HUES64 (cell line): ENCODE results near the gene SMYD1.
"Not testable (repeated sequence)": the region's sequence is repeated elsewhere in the genome, so short reads cannot be mapped to it uniquely, and the experiment has no call there.

Source experiments
- H3K27ac ChIP-seq: 2 replicates; pipeline ENCODE4 v1.7.0; 2013; ENCODE audit warnings: low read depth, low read length, inconsistent platforms
- H3K27me3 ChIP-seq: 2 replicates; pipeline ENCODE4 v1.6.1; 2013; ENCODE audit warnings: mild to moderate bottlenecking, low read length; ENCODE audit not compliant: insufficient read depth
- H3K36me3 ChIP-seq: 2 replicates; pipeline ENCODE4 v1.6.1; 2013; ENCODE audit warnings: mild to moderate bottlenecking, low read length; ENCODE audit not compliant: insufficient read depth
- H3K4me1 ChIP-seq: 2 replicates; pipeline ENCODE4 v1.6.1; 2013; ENCODE audit warnings: mild to moderate bottlenecking, low read length, moderate library complexity; ENCODE audit not compliant: insufficient read depth
- H3K4me3 ChIP-seq: 2 replicates; pipeline ENCODE4 v1.5.1; 2013; ENCODE audit warnings: mild to moderate bottlenecking, low read length, moderate library complexity
- H3K9ac ChIP-seq: 2 replicates; pipeline ENCODE4 v1.6.1; 2013; ENCODE audit warnings: mild to moderate bottlenecking, low read depth, low read length
- H3K9me3 ChIP-seq: 2 replicates; pipeline ENCODE4 v1.6.1; 2013; ENCODE audit warnings: low read depth, low read length; ENCODE audit not compliant: insufficient read depth
- WGBS: fragments of 150-250, 120-280 bp; methylation state at CpG from one replicate; pipeline ENCODE4 v1.1.7; 2013; ENCODE audit warnings: missing lambda C conversion rate; 5-methylcytosine and 5-hydroxymethylcytosine counted together

SMYD1 gene

DNA sequence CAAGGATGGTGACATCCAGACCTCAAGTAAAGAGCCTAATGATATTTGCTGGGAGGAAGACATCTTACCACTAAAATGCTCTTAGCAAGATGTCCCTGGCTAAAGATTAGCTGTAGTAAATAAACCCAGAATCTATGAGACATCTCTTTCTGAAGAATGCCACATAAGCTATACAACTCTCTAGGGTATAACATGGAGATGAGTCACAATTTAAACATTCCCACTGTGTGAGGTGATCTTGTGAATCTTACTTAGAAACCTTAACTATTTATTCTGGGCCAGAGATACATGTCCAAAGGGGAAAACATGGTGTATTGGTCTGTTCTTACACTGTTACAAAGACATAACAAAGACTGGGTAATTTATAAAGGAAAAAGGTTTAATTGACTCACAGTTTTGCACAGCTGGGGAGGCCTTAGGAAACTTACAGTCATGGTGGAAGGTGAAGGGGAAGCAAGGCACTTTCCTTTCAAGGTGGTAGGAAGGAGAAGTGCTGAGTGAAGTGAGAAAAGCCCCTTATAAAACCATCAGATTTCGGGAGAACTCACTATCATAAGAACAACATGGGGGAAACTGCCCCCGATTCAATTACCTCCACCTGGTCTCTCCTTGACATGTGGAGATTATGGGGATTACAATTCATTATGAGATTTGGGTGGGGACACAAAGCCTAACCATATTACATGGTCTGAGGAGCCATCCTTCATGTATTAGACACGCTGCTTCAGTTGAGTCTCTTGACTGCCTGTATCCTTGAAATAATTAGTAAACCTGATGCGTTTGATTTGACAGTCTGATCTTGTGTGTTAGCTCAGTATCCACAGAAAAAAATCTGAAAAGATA, 29.1 kb upstream of the SMYD1 start:
- no peak overlapping the region for H3K27ac ChIP-seq
- H3K4me3 ChIP-seq: no peak overlapping the region
- peaks cover 6% of the 10 kb centered on the region for H3K4me1 ChIP-seq
- H3K36me3 ChIP-seq: peaks cover 22% of the 10 kb centered on the region
- WGBS: 100% methylated on average over 2 of the region's 4 CpGs
- no peaks in the 10 kb centered on the region for H3K9me3 ChIP-seq
- no peak overlapping the region for H3K9ac ChIP-seq
- H3K27me3 ChIP-seq: no peaks in the 10 kb centered on the region

GRCh38 chr2:88042476-88042875, 25.1 kb upstream of the SMYD1 start:
- Histone ChIP-seq H3K4me1 (peaks cover 6% of the 10 kb centered on the region), H3K9me3 (no peaks in the 10 kb centered on the region), H3K36me3 (no peaks in the 10 kb centered on the region), H3K9ac (no peak overlapping the region), H3K27me3 (no peaks in the 10 kb centered on the region), H3K4me3 (no peak overlapping the region), H3K27ac (no peak overlapping the region; the same call in 1 of the 2 replicates)
- WGBS: 91% methylated on average over 5 of the region's 5 CpGs

DNA sequence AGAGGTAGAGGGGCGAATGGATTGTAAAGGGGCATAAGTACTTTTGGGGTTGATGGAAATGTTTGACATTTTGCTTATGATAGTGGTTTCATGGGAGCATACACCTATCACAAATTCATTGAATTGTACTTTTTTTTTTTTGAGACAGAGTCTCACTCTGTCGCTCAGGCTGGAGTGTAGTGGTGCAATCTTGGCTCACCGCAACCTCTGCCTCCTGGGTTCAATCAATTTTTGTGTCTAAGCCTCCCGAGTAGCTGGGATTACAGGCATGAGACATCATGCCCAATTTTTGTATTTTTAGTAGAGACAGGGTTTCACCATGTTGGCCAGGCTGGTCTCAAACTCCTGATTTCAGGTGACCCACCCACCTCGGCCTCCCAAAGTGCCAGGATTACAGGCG, 22.1 kb upstream of the SMYD1 start:
- H3K4me1 ChIP-seq, H3K27ac ChIP-seq, H3K9ac ChIP-seq, H3K27me3 ChIP-seq, H3K36me3 ChIP-seq, H3K9me3 ChIP-seq, H3K4me3 ChIP-seq: not testable (repeated sequence)
- WGBS: 96% methylated on average over 6 of the region's 6 CpGs

GRCh38 chr2:88048541-88048940, 19.1 kb upstream of the SMYD1 start:
- Histone ChIP-seq H3K9me3 (no peaks in the 10 kb centered on the region), H3K9ac (no peak overlapping the region), H3K36me3 (peaks cover 11% of the 10 kb centered on the region; the same call in 1 of the 2 replicates), H3K4me1 (no peaks in the 10 kb centered on the region), H3K4me3 (no peak overlapping the region), H3K27ac (no peak overlapping the region), H3K27me3 (no peaks in the 10 kb centered on the region)
- WGBS: 96% methylated on average over 3 of the region's 3 CpGs

DNA sequence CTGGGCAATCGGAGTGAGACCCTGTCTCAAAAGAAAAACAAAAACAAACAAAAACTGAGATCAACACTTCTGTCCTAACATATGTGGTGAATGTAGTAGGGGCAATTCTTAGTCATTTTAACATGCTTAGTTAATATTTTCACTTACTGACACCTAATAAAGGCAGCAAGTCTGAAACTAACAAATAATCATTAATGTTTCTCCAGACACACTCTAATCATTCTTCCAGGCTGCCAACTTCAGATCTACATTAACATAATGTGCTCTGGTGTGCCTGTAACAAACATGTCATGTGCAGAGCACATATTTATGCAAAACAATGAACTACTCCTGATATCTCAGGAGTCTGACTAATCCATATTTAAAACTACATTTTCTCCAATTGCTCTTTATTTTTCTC, 18.0 kb upstream of the SMYD1 start:
- H3K36me3 ChIP-seq: peaks cover 15% of the 10 kb centered on the region
- H3K27me3 ChIP-seq: no peaks in the 10 kb centered on the region
- H3K9ac ChIP-seq: no peak overlapping the region
- H3K4me3 ChIP-seq: no peak overlapping the region
- no peaks in the 10 kb centered on the region for H3K9me3 ChIP-seq
- H3K27ac ChIP-seq: no peak overlapping the region
- no CpG with 5 or more reads among the region's 1 CpG for WGBS
- H3K4me1 ChIP-seq: peaks cover 9% of the 10 kb centered on the region; the same call in 1 of the 2 replicates

- 95% methylated on average over 2 of the region's 2 CpGs for WGBS
- peaks cover 15% of the 10 kb centered on the region for H3K36me3 ChIP-seq
- H3K9ac ChIP-seq: no peak overlapping the region
Measured at GRCh38 chr2:88051792-88052191, 15.8 kb upstream of the SMYD1 start.

GRCh38 chr2:88053296-88053695, 14.3 kb upstream of the SMYD1 start:
- Histone ChIP-seq H3K27me3 (no peaks in the 10 kb centered on the region), H3K9ac (peak overlapping the region; percentile 92; the same call in 1 of the 2 replicates), H3K27ac (no peak overlapping the region), H3K36me3 (peaks cover 15% of the 10 kb centered on the region), H3K4me3 (no peak overlapping the region), H3K9me3 (no peaks in the 10 kb centered on the region), H3K4me1 (peaks cover 13% of the 10 kb centered on the region; the same call in 1 of the 2 replicates)
- 84% methylated on average over 1 of the region's 1 CpG for WGBS

More at GRCh38 chr2:88051792-88052191, 15.8 kb upstream of the SMYD1 start:
- no peaks in the 10 kb centered on the region for H3K9me3 ChIP-seq
- peaks cover 13% of the 10 kb centered on the region; the same call in 1 of the 2 replicates for H3K4me1 ChIP-seq
- no peak overlapping the region for H3K27ac ChIP-seq
- H3K4me3 ChIP-seq: no peak overlapping the region
- no peaks in the 10 kb centered on the region for H3K27me3 ChIP-seq

GRCh38 chr2:88053934-88054781, 13.5 kb upstream of the SMYD1 start:
- Histone ChIP-seq H3K9ac (peak overlapping the region; percentile 92), H3K27me3 (no peaks in the 10 kb centered on the region), H3K4me3 (peak overlapping the region; percentile 89), H3K27ac (no peak overlapping the region), H3K4me1 (peaks cover 13% of the 10 kb centered on the region; the same call in 1 of the 2 replicates), H3K9me3 (no peaks in the 10 kb centered on the region), H3K36me3 (peaks cover 12% of the 10 kb centered on the region)
- WGBS: 58% methylated on average over 10 of the region's 10 CpGs

DNA sequence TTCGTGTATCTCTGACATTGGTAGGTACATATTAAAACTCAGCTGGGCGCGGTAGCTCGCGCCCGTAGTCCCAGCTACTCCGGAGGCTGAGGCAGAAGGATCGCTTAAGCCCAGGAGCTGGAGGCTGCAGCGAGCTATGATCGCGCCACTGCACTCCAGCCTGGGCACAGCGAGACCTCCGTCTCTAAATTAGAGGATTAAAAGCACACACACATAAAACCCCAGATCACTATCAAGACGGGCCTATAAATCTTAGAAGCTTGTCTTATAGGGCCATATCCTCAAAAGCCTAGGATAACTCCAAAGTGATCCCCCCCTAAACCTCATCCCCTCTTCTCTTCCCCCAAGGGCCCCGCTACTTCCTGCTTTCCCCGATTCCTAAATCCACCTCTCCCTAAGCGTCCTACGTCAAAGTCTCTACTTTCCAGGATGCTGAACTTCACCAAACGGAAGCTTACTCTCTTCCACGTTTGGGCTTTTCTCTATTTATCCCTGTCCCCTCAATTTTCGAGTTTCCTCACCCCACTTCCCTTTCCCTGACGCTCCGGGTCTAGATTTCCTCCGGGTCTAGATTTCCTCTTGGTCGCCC, 12.7 kb upstream of the SMYD1 start:
- Histone ChIP-seq H3K4me3 (peak overlapping the region; percentile 89), H3K9ac (peak overlapping the region; percentile 92), H3K27me3 (no peaks in the 10 kb centered on the region), H3K27ac (peak overlapping the region; percentile 92), H3K9me3 (no peaks in the 10 kb centered on the region), H3K36me3 (peaks cover 12% of the 10 kb centered on the region), H3K4me1 (peaks cover 13% of the 10 kb centered on the region; the same call in 1 of the 2 replicates)
- 18% methylated on average over 25 of the region's 25 CpGs for WGBS

DNA sequence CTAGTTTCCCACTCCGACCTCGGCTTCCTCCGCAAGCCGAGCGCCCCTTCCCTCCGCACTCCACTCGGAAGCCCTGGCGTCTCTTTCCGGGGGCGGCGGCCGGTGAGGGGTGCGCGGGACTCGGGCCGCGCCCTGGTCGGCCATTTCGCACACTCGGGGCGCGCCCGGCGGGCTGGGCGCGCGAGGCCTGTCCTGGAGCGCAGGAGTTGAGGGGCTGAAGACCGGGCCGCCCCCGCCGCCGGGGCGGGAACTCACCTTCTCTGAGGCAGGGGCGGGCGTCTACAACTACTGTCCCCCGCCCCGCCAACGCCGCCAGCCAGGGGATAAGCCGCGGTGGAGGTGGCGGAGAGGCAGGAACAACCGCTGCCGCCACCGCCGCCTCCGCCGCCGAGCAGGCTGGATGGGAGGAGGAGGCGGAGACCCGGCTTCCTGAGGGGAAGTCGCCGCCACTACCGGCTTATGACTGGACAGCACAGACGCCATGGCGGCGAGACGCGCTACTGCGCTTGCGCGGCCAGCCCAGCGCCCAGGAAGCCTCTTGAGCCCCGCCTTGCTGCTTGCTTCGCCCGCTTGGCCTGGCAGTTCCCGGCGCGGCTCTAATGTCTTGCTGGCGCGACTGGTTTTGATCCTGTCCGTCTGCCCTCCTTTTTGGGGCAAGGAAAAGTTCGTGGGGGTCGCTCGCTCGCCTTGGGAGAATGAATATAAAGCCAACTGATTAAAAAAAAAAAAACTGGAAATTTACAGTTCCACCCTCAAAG, 12.1 kb upstream of the SMYD1 start, which contains the start of gene KRCC1:
Gene KRCC1, minus strand, starts transcription at position 413 of the 758 bp plus-strand sequence. CDS start 27,220 bp downstream, outside the sequence.
- Histone ChIP-seq H3K4me3 (peak within 1 kb of the TSS; percentile 89), H3K36me3 (peaks cover 12% of the 10 kb centered on the region), H3K4me1 (peaks cover 14% of the 10 kb centered on the region; the same call in 1 of the 2 replicates), H3K9me3 (no peaks in the 10 kb centered on the region), H3K27ac (peak within 1 kb of the TSS; percentile 92), H3K27me3 (no peaks in the 10 kb centered on the region), H3K9ac (peak within 1 kb of the TSS; percentile 92)
- WGBS: under 1% methylated on average over 77 of the region's 77 CpGs
